HG02852 (cell line): ENCODE results near the gene SHISAL1.

Source experiments
- ATAC-seq: cut with Tn5 transposase; IDR thresholded peaks from one replicate; pipeline ENCODE4 v1.9.1; 2021; ENCODE audit warnings: mild to moderate bottlenecking, moderate library complexity; ENCODE audit not compliant: unreplicated experiment

Gene SHISAL1

GRCh38 chr22:44281768-44282637 lies 30.7 kb downstream of the SHISAL1 start:
- no peak for ATAC-seq

GRCh38 chr22:44280665-44281188 lies 32.0 kb downstream of the SHISAL1 start:
- ATAC-seq, result no peak

- ATAC-seq, result no peak
Observed at GRCh38 chr22:44279069-44279360, 33.7 kb downstream of the SHISAL1 start.

- ATAC-seq, result no peak
Observed at GRCh38 chr22:44278243-44279068, 34.3 kb downstream of the SHISAL1 start.

- no peak for ATAC-seq
Observed at GRCh38 chr22:44277386-44278135, 35.2 kb downstream of the SHISAL1 start.

GRCh38 chr22:44276706-44277356 lies 35.9 kb downstream of the SHISAL1 start:
- no peak for ATAC-seq

- ATAC-seq, result no peak
Observed at GRCh38 chr22:44276041-44276440, 36.7 kb downstream of the SHISAL1 start.

- no peak for ATAC-seq
Observed at GRCh38 chr22:44275631-44275995, 37.1 kb downstream of the SHISAL1 start.

GRCh38 chr22:44274918-44275630 lies 37.7 kb downstream of the SHISAL1 start:
- no peak for ATAC-seq

GRCh38 chr22:44273175-44273574 lies 39.6 kb downstream of the SHISAL1 start:
- no peak for ATAC-seq

GRCh38 chr22:44272401-44272771 lies 40.4 kb downstream of the SHISAL1 start:
- no peak for ATAC-seq

- ATAC-seq, result no peak
Observed at GRCh38 chr22:44271732-44272400, 40.9 kb downstream of the SHISAL1 start.

GRCh38 chr22:44271010-44271500 lies 41.7 kb downstream of the SHISAL1 start:
- ATAC-seq, result no peak

GRCh38 chr22:44270556-44270880 lies 42.2 kb downstream of the SHISAL1 start:
- no peak for ATAC-seq

GRCh38 chr22:44269757-44270555 lies 42.8 kb downstream of the SHISAL1 start:
- no peak for ATAC-seq

- ATAC-seq, result no peak
Observed at GRCh38 chr22:44269117-44269498, 43.6 kb downstream of the SHISAL1 start.

- no peak for ATAC-seq
Observed at GRCh38 chr22:44268431-44269116, 44.2 kb downstream of the SHISAL1 start.

- ATAC-seq, result no peak
Observed at GRCh38 chr22:44267856-44268255, 44.9 kb downstream of the SHISAL1 start.
